GM19438 (cell line): ENCODE measurements around the gene PLAGL2.
"Not testable (repeated sequence)": the region's sequence is repeated elsewhere in the genome, so short reads cannot be mapped to it uniquely, and the experiment has no call there.

Source experiments
- ATAC-seq: cut with Tn5 transposase; IDR thresholded peaks from one replicate; pipeline ENCODE4 v1.9.1; 2021; ENCODE audit warnings: low read depth; ENCODE audit not compliant: unreplicated experiment

Gene PLAGL2

DNA sequence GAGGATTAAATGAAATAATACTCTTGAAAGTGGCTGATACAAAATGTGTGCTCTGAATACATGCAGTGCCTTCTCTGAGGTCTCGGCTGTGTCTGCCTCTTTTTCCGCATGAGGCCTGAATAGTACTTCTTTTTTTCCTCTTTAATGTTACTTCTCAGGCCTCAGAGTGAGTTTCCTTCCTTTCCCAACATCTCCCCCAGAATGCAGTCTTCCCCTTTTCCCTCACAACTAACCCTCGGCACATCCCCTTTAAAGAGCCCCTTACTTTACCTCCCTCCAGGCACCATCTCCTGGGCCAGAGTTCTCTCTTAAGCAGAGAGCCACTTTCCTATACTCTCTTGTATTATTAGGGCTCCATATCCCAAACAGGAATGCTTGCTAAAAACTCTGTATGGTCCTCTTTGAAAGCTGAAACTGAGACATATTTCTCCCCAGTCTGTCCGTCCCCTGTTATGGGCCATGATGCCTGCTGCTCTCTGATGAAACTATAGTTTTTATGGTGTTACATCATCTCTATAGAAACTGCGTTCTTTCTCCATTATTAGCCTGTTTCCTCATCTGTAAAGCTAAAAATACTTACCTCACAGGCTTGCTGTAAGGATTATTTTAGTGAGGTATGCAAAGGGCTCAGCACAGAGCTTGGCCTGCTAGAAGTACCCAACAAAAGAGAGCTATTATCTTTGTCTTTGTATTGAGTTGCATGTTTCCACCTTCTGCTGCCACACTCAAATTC is 2.3 kb downstream of the PLAGL2 start:
- no peak for ATAC-seq

DNA sequence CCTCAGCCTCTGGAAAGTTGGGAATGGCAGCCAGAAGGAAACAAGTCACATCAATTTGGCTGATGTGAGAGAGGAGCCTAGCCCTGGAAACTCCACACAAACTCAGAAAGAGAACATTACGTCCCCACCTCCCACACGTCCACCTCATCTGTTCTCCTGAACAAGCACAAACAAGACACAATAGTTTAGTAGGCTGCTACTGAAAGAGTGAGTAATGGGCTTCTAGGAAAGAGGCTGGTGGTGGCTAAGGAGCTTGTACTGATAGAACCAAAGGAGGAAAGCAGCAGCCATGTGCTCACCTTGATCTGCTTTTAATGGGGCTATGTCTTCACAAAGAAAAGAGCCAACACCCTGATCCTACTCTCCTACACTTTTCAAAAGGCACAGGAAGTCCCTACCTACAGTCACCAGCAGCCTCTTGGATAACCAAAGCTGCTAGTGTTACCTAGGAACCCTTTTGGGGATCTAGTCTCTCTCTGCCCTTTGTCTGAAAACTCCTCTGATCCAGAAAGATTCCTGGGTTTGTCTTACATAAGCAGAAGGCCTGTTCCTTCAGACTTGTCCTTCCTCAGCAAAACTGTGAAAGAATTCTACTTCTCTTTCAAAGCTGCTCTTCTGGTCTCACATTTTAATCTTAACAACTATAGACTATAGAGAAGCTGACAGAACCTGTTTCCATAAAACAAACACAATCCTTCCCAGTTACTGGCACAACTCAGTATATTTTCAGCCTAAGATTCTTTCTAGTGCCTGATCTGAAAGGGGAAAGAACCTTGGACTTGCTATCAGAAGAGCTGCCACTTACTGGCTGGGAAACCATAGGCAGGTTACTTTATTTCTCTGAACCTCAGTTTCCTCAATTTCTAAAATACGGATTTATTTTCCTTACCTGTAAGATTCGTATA is 3.1 kb downstream of the PLAGL2 start:
- no peak for ATAC-seq

DNA sequence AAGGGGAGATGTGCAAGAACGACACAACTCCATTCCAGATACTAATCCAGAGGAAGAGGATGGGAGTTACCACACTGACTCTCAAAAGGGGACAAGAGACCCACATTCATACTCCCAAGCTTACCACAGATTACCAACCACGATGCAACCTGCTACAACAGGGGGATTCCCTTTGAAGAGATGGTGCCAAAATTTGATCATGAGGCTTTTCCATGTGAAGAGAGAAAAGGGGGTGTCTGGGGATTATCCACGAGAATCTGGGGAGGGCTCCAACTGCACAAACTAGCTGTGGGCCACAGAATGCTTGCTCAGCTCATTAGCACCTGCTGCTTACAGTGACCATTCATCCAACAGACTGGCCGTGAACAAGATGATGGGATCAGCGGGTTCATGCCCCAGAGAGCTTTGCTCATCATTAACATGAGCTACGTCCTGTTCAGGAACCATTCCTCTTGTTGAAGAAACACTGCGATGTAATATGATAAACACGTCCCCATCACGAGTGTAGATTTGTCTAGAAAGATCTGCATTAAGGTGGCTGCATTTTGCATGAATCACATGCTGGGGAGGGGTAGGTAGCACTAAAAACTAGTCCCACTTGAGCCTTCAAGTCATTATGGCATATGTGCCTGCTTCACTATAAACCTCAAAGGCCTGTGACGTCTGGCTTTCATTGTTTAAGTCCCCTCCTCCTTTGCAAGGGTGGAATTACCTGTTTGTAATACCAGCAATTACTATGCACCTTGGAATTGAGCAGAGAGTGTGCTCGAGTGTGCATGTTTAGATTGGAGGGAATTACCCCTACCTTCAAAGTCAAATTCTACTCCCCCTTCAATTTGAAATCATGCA is 4.0 kb downstream of the PLAGL2 start:
- no peak for ATAC-seq

DNA sequence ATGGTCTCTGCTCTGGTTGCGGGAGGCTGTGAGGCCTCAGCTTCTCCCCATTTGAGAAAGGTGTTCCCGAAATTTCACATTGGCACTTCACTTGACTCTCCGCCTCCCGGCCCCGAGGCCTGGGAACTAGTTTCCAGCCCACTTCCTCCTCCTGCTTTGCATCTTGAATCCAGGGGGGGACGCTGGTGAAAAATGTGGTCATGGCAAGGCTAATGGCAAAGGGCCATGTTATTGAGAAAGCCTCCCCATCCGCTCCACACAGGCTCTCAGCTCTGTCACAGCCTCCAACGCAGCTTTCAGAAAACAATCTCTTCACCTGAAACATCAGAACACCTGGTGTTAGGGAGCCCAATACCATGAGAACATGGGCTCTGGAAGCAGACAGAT is 5.6 kb downstream of the PLAGL2 start:
- no peak for ATAC-seq

DNA sequence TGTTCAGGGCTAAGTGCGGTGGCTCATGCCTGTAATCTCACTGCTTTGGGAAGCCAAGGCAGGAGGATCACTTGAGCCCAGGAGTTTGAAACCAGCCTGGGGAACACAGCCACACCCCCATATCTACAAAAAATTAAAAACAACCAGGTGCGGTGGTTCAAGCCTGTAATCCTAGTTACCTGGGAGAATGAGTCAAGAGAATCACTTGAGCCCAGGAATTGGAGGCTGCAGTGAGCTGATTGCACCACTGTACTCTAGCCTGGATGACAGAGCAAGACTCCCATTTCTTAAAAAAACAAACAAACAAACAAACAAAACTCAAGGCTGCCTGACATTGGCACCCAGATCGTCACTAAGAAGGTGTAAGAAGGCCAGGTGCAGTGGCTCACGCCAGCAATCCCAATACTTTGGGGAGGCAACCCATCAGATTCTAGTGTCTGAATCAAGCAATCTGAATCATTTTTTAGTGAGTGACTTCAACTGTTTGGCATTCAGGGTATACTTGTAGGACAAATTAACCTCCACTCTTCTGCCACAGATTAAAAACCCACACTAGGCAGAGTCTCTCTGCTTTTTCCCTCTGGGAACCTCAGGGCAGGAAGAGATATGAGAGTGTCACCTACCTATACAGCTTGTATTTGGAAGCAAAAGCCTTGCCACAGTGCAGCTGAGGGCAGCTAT is 6.1 kb downstream of the PLAGL2 start:
- ATAC-seq = no peak

DNA sequence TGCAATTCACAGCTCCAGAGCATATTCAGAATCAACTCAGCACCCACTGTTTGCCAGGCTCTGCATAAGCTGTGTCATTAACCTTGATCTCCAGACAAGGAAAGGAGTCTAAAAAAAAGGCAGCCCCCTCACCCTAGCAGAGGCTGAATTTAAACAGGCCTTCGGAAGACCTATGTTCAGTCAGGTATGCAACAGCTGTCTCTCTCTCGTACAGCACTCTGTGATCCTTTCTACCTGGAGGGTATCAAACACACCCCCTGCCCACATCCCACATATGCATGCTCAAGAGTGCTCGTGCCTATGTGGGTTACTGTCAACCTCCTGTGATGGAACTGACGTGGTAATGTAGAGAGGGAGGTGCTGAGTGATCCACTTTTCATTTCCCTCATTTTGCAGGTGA is 8.5 kb downstream of the PLAGL2 start:
- no peak for ATAC-seq

DNA sequence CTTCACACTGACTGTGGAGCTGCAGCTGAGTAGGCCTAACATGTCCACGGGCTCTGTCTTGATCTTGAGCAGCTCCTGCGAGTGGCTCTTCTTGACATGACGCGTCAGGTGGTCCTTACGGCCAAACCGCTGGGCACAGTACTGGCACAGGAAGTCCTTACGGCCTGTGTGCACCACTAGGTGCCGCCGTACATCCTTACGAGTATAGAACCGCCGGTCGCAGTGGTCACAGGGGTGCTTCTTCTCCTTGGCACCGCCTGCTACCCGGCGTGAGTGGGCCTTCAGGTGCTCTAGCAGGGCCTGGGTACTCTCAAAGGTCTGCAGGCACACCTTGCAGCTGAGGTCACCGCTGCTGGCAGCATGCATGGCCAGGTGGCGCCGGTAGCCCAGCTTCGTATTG is 10.4 kb downstream of the PLAGL2 start:
- not testable (repeated sequence) for ATAC-seq

DNA sequence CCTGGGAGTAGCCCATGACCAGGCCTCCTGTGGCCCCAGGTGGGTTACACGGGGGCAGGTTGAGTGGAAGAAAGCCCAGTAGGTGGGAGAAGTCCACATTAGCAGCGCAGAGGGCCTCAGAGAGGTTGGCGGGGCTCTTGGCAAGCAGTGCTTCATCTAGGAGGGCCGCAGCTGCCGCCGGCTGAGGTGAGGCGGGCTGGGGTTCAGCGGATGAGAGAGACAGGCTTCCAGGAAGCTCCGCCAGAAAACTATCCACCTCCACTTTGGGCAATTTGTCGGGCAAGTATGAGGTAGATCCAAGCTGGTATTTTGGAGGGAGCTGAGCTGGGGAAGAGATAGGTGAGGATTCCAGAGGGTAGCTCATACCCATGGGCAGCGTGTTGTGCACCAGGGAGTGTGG is 10.9 kb downstream of the PLAGL2 start:
- ATAC-seq = not testable (repeated sequence)

DNA sequence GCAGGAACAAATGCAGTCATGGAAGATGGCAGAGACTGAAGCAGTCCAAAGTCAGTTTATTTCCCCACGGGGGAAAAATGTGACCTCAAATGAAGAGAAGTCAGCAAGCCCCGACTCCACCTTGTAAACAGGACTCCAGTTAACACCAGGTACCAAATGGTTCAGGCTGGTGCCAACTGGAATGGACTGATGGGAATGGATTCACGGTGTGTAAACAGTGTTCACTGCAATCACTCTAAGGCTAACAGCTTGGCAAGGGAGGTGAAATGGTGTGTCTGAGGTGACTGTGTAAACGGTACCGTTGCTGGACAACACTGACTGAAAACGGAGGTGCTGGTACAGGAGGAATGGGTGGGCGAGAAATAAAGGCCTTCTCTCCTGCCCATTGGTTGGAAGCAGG is 12.0 kb downstream of the PLAGL2 start:
- ATAC-seq = no peak

DNA sequence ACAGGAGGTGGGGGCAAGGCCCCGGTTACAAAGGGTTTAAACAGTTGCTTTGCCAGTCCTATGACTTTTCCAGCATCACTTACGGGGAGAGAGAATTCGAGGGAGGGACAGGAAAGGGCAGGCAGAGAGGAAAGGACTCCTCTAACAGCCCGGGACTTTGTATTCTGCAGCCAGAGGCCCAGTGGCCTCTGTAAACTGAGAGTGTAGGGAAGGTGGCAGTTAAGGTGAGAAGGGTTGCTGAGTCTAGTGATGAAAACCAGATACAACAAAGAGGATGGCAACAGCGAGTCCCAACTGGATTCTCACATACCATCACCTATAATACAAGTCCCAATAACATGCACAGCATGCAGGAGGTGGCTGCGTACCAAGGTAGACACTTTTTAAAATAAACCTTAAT is 13.5 kb downstream of the PLAGL2 start:
- no peak for ATAC-seq

DNA sequence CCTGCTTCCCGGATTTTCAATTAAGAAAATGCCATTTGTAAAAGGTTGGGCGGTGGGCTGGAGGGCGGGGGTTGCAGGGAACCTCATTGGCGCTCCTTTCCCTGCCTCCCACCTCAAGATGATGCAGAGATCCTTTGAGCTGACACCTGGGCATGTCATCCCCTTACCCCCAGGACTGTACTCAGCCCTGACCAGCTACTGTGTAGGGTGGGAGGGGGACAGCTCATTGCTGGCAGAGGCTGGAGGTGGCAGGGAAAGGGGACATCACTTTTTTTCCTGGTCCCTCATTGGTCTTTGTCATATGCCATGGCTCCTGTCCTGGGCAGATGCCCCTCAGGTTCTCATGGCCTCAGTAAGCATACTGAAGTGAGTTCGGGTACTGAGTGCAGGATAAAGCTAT is 14.2 kb downstream of the PLAGL2 start:
- not testable (repeated sequence) for ATAC-seq

DNA sequence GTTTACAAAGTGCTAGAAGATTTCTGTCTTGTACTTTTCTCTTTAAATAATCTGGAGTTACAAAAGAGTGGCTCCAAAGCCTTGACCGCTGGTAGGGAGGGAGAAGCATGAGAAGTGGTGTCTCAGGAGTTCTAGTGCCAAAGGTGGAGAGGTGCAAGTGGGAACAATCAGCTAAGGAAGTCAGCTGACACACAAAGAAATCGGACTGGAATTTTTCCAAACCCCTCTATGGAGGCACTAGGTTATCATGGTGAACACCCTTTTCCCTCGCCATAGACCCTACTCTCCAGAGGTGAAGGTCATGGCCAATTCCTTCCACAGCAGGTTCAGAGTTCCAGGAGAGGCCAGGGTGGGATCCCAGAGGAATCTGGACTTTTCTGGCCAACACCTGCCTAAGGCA is 14.8 kb downstream of the PLAGL2 start:
- no peak for ATAC-seq

DNA sequence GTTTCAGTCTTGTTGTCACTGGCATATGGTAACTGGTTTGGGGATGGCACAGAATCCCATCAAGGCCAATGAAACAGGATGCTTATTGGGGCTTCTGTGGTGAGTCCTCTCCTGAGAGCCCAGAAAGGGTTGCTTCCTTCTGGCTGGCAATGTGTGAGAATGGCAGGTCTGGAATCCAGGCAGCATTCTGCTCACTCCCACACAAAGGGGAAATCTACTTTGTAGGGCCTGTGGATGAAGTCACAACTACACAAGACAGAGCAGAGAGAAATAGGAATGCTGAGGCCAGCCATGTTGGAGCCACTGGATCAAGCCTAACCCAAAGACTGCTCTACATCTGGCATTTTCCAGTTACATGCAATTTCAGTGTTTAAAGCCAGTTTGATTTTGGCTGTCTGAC is 15.7 kb downstream of the PLAGL2 start:
- no peak for ATAC-seq

DNA sequence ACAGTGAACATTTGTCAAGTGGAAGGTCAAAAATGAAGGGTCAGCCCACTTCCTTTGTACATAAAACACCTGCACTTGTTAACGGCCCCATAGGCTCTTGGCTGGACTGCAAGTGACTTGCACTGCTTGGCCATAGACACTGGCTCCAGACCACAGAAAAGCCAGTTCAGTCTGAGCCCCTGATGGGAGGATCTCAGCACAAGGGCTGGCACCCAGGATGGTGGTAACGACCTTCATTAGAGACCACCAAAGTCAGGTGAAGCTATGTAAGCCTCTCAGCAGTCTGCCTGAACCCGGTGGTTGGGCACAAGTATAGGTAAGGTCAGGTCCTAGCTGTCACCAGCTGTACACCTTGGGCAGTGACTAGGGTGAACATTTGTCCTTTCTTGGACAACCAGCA is 16.1 kb downstream of the PLAGL2 start:
- no peak for ATAC-seq

DNA sequence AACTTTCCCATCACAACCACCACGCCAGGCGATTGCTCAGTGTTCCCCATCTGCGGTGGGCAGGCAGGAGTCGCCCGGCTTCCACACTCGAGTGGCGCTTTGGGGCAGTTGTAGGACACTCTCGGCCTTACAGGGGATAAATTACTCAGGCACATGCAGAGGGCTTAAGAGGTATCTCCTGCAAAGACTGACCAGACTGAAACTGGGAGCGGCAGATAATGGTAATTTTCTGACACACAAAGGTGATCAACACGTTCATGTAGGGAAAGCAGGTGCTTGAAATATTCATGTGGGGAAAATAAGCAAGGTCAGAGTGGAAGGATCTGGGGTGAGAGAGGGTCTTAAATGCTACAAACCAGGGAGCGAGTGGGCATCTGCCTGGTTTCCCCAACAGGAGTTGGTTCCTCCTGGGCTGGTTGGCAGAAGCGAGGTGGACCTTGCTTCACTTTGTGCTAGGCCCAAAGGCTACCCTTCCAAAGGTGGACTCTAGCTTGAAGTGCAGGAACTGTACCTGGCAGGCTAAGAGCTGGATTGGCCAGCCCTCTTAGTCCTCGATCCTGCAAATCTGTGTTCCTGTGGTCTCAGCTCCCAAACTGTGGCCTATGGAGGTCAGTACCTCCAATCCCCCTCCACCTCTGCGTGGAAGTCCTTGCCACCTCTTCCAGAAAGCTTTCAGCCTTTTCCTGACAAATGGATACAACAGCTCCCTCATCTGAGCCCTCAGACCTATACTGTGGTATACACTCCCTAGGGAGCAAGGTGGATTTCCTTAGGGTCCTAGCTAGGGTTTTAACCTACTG is 16.7 kb downstream of the PLAGL2 start:
- no peak for ATAC-seq

DNA sequence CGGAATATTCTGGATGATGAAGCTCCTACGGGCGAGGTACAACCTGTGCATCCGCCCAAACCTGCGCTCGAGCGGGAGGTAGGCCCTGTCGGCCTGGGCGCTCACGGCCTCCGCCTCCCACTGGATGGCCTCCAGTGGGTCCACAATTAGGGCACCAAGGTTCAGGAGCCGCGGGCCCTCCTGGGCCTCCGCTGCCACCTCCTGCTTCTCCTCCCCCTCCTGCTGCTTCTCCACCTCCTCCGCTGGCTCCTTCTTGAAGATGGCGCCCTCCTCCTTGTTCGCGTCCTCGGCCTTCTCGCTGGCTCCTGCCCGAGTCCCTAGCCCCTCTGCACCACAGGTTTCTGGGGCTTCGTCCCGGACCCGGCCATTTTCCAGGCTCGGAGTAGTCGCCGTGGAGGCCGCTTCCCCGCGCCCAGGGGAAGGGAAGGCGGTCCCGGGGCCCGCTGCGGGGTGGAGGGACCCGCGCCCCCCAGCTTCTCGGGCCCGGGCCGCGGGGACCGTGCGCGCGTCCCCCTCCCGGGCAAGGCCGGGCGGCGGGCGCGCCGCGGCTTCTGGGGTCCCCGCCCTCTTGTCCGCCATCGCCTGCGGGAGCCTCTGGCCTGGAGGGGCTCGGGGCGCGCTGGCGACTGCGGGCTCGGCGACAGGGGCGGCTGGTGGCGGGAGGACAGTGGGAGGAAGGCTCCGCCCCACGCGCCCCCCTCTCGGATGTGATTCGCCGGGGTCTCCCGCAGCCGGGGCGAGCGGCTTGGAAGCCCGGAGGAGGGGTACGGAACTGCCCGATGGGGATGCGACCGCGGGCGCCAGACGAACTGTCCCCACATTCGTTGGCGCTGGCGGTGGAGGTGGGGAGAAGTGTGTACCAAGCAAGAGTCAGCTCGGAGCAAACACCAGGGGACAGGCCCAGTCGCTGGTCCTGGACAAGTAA is 17.6 kb downstream of the PLAGL2 start:
- no peak for ATAC-seq

DNA sequence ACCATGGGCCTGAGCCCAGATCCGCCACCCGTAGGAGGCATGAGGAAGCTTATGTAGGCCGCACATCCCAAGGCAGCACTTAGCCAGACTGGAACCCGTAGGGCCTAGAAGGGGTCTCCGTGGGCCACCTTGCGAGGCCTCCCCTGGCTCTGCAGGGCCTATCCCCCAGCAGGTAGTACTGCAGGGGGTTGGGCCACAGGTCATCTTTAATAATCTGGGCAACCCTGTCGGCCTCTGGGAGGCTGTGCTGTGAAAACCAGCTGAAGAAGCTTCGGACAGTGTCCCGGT is 18.5 kb downstream of the PLAGL2 start:
- ATAC-seq = no peak

DNA sequence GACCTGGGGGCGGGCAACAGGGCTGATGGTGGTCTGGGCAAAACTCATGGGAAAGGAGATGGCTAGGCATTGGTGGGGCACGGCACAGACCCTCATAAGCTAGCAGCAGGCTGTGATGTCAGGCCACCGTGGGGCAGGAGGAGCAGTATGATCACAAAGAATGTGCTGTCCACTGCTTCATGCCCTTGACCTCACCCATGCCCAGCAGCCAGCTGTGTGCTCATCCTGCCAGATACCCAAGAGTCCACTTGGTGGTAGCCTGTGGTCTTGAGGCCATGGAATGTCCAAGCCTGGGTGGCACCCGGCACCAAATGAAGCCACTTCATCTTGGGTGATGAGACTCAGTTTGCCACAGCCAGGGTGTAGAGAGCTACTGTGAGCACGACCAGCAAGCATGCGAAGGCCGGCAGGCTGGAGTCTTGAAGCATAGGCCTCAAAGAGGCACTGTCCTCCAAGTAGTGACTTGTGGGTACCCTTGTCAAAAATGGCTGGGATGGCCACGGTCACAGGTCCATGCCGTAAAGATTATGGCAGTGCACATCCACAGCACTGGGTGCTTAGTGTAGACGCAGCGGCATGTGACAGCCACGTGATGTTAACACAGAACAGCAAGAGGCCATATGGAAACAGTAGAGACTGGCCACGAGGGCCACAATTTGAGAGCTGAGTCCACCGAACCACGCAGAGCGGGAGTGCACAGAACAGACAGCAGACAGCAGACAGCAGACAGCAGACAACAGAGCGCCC is 19.0 kb downstream of the PLAGL2 start:
- ATAC-seq = no peak
